CD4-positive, alpha-beta T cell (primary cell): ENCODE results near the gene SOX14. TPM values are rescaled to one million over a fixed set of nuclear protein-coding genes. Genes with fewer than 3 reads are reported as not detected.

ENCODE experiments used
- ATAC-seq: fragments of 200-7000 bp; cut with Tn5 transposase; one replicate; pipeline ENCODE4 v1.10.0; 2022; ENCODE audit warnings: mild to moderate bottlenecking; ENCODE audit not compliant: poor library complexity
- CTCF ChIA-PET: fragments of 350-600 bp; sonication (Branson Sonifier 250); formaldehyde crosslinking; loops from one replicate; lab custom pipeline; 2021; ENCODE audit warnings: antibody characterized with exemption, inconsistent platforms; lab: Charles Lee
- POLR2A ChIA-PET: fragments of 350-600 bp; sonication (Branson Sonifier 250); formaldehyde crosslinking; loops from one replicate; lab custom pipeline; 2021; ENCODE audit warnings: antibody characterized with exemption, inconsistent platforms; lab: Charles Lee
- DNase-seq, 14 experiments: peaks; one replicate each; pipeline ENCODE4 v3.0.0-alpha.2; 2013 to 2020; ENCODE audit warnings: mixed read lengths in 2 of 14
- H3K27ac ChIP-seq, 2 donors: one replicate each; pipeline versions ENCODE4 v1.5.1 to v1.7.0; 2013; ENCODE audit warnings: low read length in 2 of 2, low read depth in 1 of 2, mild to moderate bottlenecking in 1 of 2
- H3K27me3 ChIP-seq, 2 experiments: 1 replicate in 1 of 2; 2 replicates in 1 of 2; pipeline versions ENCODE4 v1.6.1 to v1.7.0; 2013; ENCODE audit warnings: low read length in 2 of 2, control low read depth in 1 of 2, mild to moderate bottlenecking in 1 of 2, moderate library complexity in 1 of 2; ENCODE audit not compliant: insufficient read depth in 2 of 2, control insufficient read depth in 1 of 2
- H3K36me3 ChIP-seq: one replicate; pipeline ENCODE4 v1.6.1; 2013; ENCODE audit warnings: low read length, control low read depth; ENCODE audit not compliant: insufficient read depth
- H3K4me1 ChIP-seq: one replicate; pipeline ENCODE4 v1.6.1; 2013; ENCODE audit warnings: low read length, control low read depth; ENCODE audit not compliant: insufficient read depth
- H3K4me3 ChIP-seq: one replicate; pipeline ENCODE4 v1.5.1; 2013; ENCODE audit warnings: mild to moderate bottlenecking, low read length, moderate library complexity
- H3K9me3 ChIP-seq, 2 experiments: 1 replicate in 1 of 2; 2 replicates in 1 of 2; pipeline versions ENCODE4 v1.6.1 to v1.7.0; 2013; ENCODE audit warnings: low read length in 2 of 2, mild to moderate bottlenecking in 2 of 2, control low read depth in 1 of 2, moderate library complexity in 1 of 2; ENCODE audit not compliant: control insufficient read depth in 1 of 2, insufficient read depth in 1 of 2
- H3K27ac Mint-ChIP-seq: one replicate; pipeline ENCODE4 v1.8.0; 2020; ENCODE audit warnings: mixed read lengths
- H3K27me3 Mint-ChIP-seq: one replicate; pipeline ENCODE4 v1.8.0; 2021; ENCODE audit warnings: mixed read lengths
- H3K36me3 Mint-ChIP-seq: one replicate; pipeline ENCODE4 v1.8.0; 2021; ENCODE audit warnings: low read depth, mixed read lengths
- H3K4me1 Mint-ChIP-seq: one replicate; pipeline ENCODE4 v1.8.0; 2021; ENCODE audit warnings: low read depth, mixed read lengths
- H3K4me3 Mint-ChIP-seq: one replicate; pipeline ENCODE4 v1.8.0; 2020; ENCODE audit warnings: mild to moderate bottlenecking, mixed read lengths
- H3K9me3 Mint-ChIP-seq: one replicate; pipeline ENCODE4 v1.8.0; 2020; ENCODE audit warnings: mixed read lengths
- CTCF ChIP-seq: fragments of 200-600 bp; IDR thresholded peaks from one replicate; pipeline ENCODE4 v1.8.0; 2022; ENCODE audit warnings: antibody characterized with exemption, mild to moderate bottlenecking
- intact Hi-C, 2 experiments: fragments of 100-400 bp; cut with DNase I in 1 of 2; cut with micrococcal nuclease in 1 of 2; formaldehyde crosslinking; loops; one replicate each; pipeline versions ENCODE4 v1.15.1 to v1.9.0; 2023 to 2025; cut with DNase I, micrococcal nuclease
- total RNA-seq, 174 experiments: library from RNA in 2 of 174; stranded (reverse) in 2 of 174; gene quantifications; one replicate each; pipeline ENCODE4 v1.2.3 and lab custom pipeline; 2021 to 2026

The SOX14 gene
- total RNA-seq, 2 experiments from 2014 or later = not detected

- intact Hi-C loops = no loop called here
- no peak overlapping the region for H3K27ac Mint-ChIP-seq
- H3K9me3 Mint-ChIP-seq = peaks cover 27% of the 10 kb centered on the region
- Histone ChIP-seq H3K27ac (no peak overlapping the region), H3K4me1 (no peaks in the 10 kb centered on the region), H3K27me3 (no peaks in the 10 kb centered on the region), H3K4me3 (no peak overlapping the region), H3K36me3 (no peaks in the 10 kb centered on the region), H3K9me3 (peaks cover 4 to 17% of the 10 kb centered on the region in 2 experiments)
- no peaks in the 10 kb centered on the region for H3K27me3 Mint-ChIP-seq
- POLR2A ChIA-PET = no interaction called here
- H3K36me3 Mint-ChIP-seq = no peaks in the 10 kb centered on the region
- no peaks in the 10 kb centered on the region for H3K4me1 Mint-ChIP-seq
- CTCF ChIA-PET = no interaction called here
- no peak for TF ChIP-seq CTCF
- DNase-seq = no peak
- no peak for ATAC-seq
- no peak overlapping the region for H3K4me3 Mint-ChIP-seq
Measured at GRCh38 chr3:137737208-137737607, 26.9 kb upstream of the SOX14 start.

- no peak for ATAC-seq
- TF ChIP-seq CTCF = no peak
- no peak overlapping the region for H3K4me3 Mint-ChIP-seq
- no peaks in the 10 kb centered on the region for H3K4me1 ChIP-seq
- no peak for DNase-seq
- no peak overlapping the region for H3K27ac Mint-ChIP-seq
- no peaks in the 10 kb centered on the region for H3K27me3 ChIP-seq
- H3K36me3 ChIP-seq = no peaks in the 10 kb centered on the region
- no peak overlapping the region for H3K4me3 ChIP-seq
- CTCF ChIA-PET = no interaction called here
- no peaks in the 10 kb centered on the region for H3K4me1 Mint-ChIP-seq
- intact Hi-C loops = no loop called here
- H3K36me3 Mint-ChIP-seq = no peaks in the 10 kb centered on the region
- H3K9me3 ChIP-seq = peaks cover 4 to 17% of the 10 kb centered on the region in 2 experiments
- POLR2A ChIA-PET = no interaction called here
- peaks cover 24% of the 10 kb centered on the region for H3K9me3 Mint-ChIP-seq
- no peak overlapping the region for H3K27ac ChIP-seq
- peaks cover 5% of the 10 kb centered on the region for H3K27me3 Mint-ChIP-seq
Measured at GRCh38 chr3:137738710-137739109, 25.4 kb upstream of the SOX14 start.

- TF ChIP-seq CTCF = no peak
- no peak overlapping the region for H3K4me3 ChIP-seq
- H3K27me3 Mint-ChIP-seq = peaks cover 32% of the 10 kb centered on the region
- no peak for DNase-seq
- POLR2A ChIA-PET = no interaction called here
- peaks cover 8% of the 10 kb centered on the region for H3K9me3 Mint-ChIP-seq
- H3K27ac Mint-ChIP-seq = no peak overlapping the region
- no peaks in the 10 kb centered on the region for H3K9me3 ChIP-seq
- H3K4me1 ChIP-seq = no peaks in the 10 kb centered on the region
- no peaks in the 10 kb centered on the region for H3K36me3 Mint-ChIP-seq
- no peaks in the 10 kb centered on the region for H3K36me3 ChIP-seq
- intact Hi-C loops = no loop called here
- no peaks in the 10 kb centered on the region for H3K27me3 ChIP-seq
- ATAC-seq = no peak
- CTCF ChIA-PET = no interaction called here
- H3K4me3 Mint-ChIP-seq = no peak overlapping the region
- H3K27ac ChIP-seq = no peak overlapping the region
- H3K4me1 Mint-ChIP-seq = no peaks in the 10 kb centered on the region
Measured at GRCh38 chr3:137743608-137744007, 20.5 kb upstream of the SOX14 start.
